Lower leg skin (tissue), 4 donors: Measurements from ENCODE around the gene ECT2. TPM values are rescaled to one million over a fixed set of nuclear protein-coding genes. Genes with fewer than 3 reads are reported as not detected.
"Not testable (repeated sequence)": the region's sequence is repeated elsewhere in the genome, so short reads cannot be mapped to it uniquely, and the experiment has no call there.

Experiments used
- DNase-seq, 2 donors: peaks; one replicate each; pipeline ENCODE4 v3.0.0-alpha.2; 2019; ENCODE audit warnings: low spot score in 2 of 2
- H3K4me3 ChIP-seq: fragments of 200-600 bp; sonication (generic); 2 replicates; pipeline ENCODE4 v1.5.1; 2017; ENCODE audit warnings: mild to moderate bottlenecking, low read depth; ENCODE audit not compliant: poor library complexity, severe bottlenecking
- CTCF ChIP-seq, 3 donors: fragments of 450-650 bp; IDR thresholded peaks; one replicate each; pipeline ENCODE4 v1.5.1; 2016; ENCODE audit warnings: antibody characterized with exemption in 3 of 3, mild to moderate bottlenecking in 3 of 3, moderate library complexity in 2 of 3
- POLR2A ChIP-seq, 2 donors: fragments of 450-650 bp; IDR thresholded peaks; one replicate each; pipeline ENCODE4 v1.6.1; 2016 to 2017; ENCODE audit warnings: antibody characterized with exemption in 2 of 2, mild to moderate bottlenecking in 1 of 2, moderate library complexity in 1 of 2
- WGBS, 2 donors: methylation state at CpG; one replicate each; pipeline ENCODE4 v1.1.5; 2018; 5-methylcytosine and 5-hydroxymethylcytosine counted together
- intact Hi-C: fragments of 100-400 bp; cut with DNase I; formaldehyde crosslinking; loops from one replicate; pipeline ENCODE4 v1.15.0; 2023; ENCODE audit warnings: low total_unique reads
- total RNA-seq, 4 donors: library from RNA; depleted of rRNA; stranded (reverse); fragments of >200 nt; gene quantifications; one replicate each; pipeline ENCODE4 v1.1.0, GENCODE V29; 2016

Gene ECT2
- total RNA-seq, 4 donors from 2014 or later: 8.3 to 11.7 (median 10.8) TPM

DNA sequence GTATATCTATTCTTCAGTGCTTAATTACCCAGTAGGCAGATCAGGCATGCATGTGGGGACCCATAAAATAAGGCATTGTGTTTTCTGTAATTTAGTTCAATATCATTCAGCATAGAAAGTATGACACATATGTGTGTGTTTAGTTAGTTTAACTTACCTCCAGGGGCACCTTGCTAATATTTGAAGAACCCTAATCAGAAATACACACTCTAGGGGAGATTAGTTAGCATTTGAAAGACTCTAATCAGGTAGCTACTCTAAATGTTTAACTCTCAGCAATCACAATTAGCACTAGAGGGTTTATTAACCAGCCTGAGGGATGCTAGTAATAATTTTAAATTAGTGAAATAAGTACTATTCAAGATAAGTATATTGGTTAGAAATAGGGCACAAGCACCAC lies 104.5 kb downstream of the ECT2 start:
- TF ChIP-seq POLR2A (IDR thresholded peaks at IDR 0.05): no peak
- intact Hi-C loops: no loop called here
- H3K4me3 ChIP-seq: no peak overlapping the region
- DNase-seq: no peak

DNA sequence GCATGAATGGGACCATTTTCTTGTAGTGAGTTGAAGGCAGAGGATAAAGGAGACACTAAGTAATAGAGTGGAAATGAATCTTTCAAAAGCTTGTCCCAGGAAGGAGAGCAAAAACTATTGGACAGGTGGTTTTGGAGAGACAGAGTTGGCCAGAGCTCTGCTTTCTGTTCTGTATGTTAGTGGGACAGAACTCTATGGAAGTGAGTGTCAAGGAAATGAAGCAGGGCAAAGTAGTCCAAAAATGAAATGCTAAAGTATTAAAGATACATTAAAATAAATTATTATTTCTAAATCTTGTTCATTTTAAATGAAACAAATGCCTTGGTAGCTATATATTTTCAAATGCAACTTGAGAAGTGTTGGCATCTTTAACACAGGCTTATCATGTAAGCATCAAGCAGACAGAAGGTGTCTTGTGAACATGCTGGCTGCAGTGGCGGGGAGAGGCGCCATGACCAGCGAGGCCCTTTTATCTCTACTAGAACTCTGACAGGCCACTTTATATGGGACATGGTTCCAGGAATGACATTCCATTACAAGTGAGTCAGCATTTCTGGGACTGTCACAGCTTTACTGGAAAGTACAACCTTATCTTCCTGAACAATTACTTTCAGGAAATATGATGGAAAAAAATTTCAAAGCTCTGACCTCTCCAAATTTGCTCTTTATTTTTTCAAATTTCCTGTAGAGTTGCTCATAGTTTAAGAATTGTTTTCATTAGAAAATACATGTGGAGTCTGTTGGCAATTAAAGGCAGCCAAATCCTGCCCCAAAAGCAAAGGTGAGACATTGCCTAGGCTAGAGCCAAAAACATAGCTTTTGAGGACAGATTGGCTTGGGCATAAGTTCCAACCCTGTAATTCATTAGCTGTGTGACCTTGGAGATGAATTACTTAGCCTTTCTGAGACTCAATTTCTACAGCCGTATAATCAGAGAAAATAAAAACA lies 106.5 kb downstream of the ECT2 start:
- no peak for TF ChIP-seq CTCF (IDR thresholded peaks at IDR 0.05)
- no peak for TF ChIP-seq POLR2A (IDR thresholded peaks at IDR 0.05)
- no peak overlapping the region for H3K4me3 ChIP-seq
- intact Hi-C loops: no loop called here
- no peak for DNase-seq
- 53 to 57% methylated on average over 4 of the region's 4 CpGs for WGBS, 2 donors

DNA sequence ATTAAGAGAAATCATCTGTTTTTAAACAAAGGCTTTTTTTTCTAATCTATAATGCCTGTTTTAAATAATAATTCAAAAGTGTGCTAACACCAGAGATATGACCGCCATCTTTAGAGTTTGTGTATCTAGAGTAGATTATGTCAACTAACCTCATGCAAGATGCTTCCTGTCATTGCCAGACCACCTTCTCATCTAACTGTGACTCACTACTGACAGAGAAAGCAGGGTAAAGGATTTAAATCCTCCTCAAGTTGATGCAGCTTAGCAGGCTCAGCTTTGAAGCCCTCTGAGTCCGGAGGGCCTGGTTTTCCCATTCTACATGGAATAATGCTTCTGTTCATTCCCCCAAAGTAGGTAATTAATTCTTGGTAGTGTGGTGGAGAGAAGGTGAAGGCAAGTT lies 108.5 kb downstream of the ECT2 start:
- H3K4me3 ChIP-seq: no peak overlapping the region
- no peak for DNase-seq
- WGBS, 2 donors: 88 to 98% methylated on average over 2 of the region's 2 CpGs
- TF ChIP-seq POLR2A (IDR thresholded peaks at IDR 0.05) (no peak), CTCF (IDR thresholded peaks at IDR 0.05) (no peak)
- intact Hi-C loops: no loop called here

DNA sequence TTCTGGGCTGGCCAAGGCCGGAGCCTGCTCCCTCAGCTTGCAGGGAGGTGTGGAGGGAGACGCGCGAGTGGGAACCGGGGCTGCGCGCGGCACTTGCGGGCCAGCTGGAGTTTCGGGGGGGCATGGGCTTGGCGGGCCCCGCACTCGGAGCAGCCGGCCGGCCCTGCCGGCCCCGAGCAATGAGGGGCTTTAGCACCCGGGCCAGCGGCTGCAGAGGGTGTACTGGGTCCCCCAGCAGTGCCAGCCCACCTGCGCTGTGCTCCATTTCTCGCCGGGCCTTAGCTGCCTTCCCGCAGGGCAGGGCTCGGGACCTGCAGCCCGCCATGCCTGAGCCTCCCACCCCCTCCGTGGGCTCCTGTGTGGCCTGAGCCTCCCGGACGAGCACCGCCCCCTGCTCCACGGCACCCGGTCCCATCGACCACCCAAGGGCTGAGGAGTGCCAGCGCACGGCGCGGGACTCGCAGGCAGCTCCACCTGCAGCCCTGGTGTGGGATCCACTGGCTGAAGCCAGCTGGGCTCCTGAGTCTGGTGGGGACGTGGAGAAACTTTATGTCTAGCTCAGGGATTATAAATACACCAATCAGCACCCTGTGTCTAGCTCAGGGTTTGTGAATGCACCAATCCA lies 116.3 kb downstream of the ECT2 start:
- WGBS, 2 donors: 95 to 97% methylated on average over 25 to 28 of the region's 38 CpGs
- intact Hi-C loops, H3K4me3 ChIP-seq, DNase-seq: not testable (repeated sequence)

DNA sequence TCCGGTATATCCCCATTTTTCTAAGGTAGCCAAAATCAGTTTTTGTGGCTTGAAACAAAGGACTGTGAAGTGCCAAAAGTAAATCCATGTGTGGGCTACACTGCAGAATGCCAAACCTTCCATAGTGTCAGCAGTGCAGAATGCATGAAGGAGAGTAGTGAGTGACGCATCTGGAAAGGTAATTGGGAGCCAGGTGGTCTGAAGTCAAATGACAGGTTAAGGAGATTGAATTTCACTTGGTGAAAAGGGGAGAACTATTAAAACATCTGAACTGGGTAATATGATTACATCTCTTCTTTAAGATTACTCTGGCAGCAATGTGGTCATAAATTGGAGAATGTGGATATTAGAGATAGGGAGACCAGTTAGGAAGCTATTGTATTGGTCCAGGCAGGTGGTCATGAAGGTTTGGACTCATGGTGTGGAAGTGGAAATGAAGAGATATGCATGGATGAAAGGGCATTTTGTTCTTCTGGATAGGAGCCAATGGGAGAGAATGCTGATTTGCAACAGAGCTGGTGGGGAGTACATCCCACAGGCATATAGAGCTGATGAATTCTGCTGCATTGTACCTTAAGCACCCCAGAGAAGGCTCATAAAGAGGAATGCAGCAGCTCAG lies 118.2 kb downstream of the ECT2 start:
- WGBS, 2 donors: 81 to 85% methylated on average over 2 of the region's 2 CpGs
- DNase-seq: no peak
- H3K4me3 ChIP-seq: no peak overlapping the region
- intact Hi-C loops: no loop called here
- TF ChIP-seq CTCF (IDR thresholded peaks at IDR 0.05): no peak
- TF ChIP-seq POLR2A (IDR thresholded peaks at IDR 0.05): no peak

DNA sequence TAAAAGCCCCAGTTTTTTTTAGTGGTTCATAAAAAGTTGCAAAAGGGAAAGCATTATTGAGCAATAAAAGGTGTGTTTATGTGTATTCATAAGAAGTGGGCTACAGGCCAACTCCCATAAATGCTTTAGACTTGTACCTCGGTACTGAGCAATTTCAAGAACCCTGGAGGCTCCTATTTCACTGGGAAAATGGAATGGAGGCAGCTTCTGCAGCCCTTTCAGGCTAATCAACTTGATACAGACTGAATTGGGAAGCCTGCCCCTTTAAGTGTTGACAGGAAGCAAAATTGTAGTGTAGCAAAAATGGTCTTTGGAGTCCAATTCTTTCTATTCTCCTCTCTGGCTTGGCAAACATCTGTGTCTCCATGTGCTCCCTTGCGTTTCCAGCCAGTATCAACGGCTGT lies 118.8 kb downstream of the ECT2 start:
- WGBS, 2 donors: 11% methylated on average over 3 of the region's 3 CpGs
- DNase-seq: peak in 1 of 2 donors; percentile 15

GRCh38 chr3:172869784-172870518 lies 119.4 kb downstream of the ECT2 start:
- 52 to 56% methylated on average over 3 of the region's 3 CpGs for WGBS, 2 donors
- intact Hi-C loops: no loop called here
- no peak overlapping the region for H3K4me3 ChIP-seq
- TF ChIP-seq POLR2A (IDR thresholded peaks at IDR 0.05) (no peak), CTCF (IDR thresholded peaks at IDR 0.05) (no peak)
- no peak for DNase-seq

More for the DNA sequence above, 118.8 kb downstream of the ECT2 start:
- H3K4me3 ChIP-seq: no peak overlapping the region
- intact Hi-C loops: no loop called here
- TF ChIP-seq POLR2A (IDR thresholded peaks at IDR 0.05): no peak
